ENCODE measurements around the gene CD59.
"Not testable (repeated sequence)": the region's sequence is repeated elsewhere in the genome, so short reads cannot be mapped to it uniquely, and the experiment has no call there.

The CD59 gene

DNA sequence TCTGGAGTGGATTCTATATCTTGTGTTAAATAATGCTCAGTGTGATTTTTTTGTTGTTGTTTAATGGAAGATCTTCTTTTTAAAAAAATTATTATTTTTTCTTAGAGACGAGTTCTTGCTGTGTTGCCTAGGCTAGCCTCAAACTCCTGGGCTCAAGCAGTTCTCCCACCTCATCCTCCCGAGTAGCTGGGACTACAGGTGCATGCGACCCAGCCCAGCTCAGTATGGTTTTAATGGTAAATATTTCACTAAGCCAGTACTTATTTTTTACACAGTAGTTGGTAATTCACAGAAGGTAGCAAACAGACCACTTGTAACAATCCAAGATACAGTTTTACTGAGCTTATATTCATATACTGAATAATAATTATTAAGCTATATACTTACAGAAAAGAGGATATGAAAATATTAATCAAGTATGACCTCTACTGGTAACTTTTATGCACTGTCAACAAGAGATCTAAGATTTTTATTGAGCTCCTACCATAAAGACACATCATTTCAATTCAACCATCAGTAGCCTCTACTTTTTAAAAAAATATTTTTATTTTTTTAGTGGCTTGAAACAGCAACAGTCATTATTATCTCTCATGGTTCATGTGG, 6.1 kb upstream of the CD59 start:
- no peak for DNase-seq

- no peak for DNase-seq
Measured at GRCh38 chr11:33741806-33742205, 5.6 kb upstream of the CD59 start.

DNA sequence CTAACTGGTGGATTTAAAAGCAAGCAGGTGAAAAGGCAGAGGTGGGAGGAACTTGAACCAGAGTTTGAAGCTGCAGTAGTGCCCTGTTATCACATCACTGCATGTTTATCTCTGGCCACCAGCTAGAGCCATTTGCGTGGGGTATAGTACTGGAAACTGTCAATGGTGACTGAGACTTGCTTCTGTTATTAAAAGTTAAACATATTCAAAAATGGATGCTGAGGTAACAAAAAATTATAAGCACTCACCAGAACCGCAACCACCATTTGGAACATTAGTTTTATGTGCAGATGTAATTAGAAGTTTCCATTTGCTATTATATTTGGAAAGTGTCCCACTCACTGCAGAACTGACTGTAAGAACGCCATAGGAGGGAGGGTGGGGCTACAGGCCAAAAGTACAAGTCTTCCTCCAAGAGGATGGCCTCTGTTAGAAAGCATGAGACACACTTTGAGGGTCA, 1.2 kb upstream of the CD59 start:
- no peak for DNase-seq

GRCh38 chr11:33735271-33736147, 714 bp downstream of the CD59 start:
- DNase-seq = peak; percentile 72

GRCh38 chr11:33734441-33735270, 1.6 kb downstream of the CD59 start:
- DNase-seq = no peak

GRCh38 chr11:33733980-33734379, 2.2 kb downstream of the CD59 start:
- no peak for DNase-seq

DNA sequence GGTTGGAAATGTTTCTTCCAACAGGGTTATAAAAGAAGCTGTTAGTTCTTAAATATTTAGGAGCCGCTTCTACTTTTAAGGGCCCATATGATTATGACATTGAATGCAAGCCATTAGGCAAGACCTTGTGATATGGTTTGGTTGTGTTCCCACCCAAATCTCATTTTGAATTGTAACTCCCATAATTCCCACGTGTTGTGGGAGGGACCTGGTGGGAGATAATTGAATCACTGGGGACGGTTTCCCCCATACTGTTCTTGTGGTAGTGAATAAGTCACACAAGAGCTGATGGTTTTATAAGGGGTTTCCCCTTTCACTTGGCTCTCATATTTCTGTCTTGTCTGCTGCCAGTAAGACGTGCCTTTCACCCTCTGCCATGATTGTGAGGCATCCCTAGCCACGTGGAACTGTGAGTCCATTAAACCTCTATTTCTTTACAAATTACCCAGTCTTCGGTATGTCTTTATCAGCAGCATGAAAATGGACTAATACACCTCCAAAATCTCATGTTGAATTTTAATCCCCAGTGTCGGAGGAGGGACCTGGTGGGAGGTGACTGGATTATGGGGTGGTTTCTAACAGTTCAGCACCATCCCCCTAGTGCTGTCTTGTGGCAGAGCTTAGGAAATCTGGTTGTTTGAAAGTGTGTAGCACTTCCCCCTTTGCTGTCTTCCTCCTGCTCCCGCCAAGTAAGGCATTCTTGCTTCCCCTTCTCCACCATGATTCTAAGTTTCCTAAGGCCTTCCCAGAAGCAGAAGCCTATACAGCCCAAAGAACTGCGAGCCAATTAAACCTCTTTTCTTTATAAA, 4.3 kb downstream of the CD59 start:
- peak; percentile 73 for DNase-seq

DNA sequence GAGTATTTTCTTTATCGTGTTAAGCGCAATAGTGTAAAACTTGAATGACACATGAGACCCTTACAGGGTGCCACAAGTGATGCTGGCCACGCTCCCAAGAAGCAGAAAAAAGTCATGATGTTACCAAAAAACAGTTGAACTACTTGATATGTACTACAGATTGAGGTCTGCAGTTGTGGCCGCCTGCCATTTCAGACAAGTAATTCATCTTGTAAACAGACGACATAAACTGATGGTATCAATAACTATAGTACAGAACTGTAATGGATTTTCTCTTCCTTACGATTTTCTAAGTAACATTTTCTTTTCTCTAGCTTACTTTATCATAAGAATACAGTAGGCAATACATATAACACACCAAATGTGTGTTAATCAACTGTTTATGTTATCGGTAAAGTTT, 5.5 kb downstream of the CD59 start:
- no peak for DNase-seq

- DNase-seq = not testable (repeated sequence)
Measured at GRCh38 chr11:33729072-33729664, 7.1 kb downstream of the CD59 start.

DNA sequence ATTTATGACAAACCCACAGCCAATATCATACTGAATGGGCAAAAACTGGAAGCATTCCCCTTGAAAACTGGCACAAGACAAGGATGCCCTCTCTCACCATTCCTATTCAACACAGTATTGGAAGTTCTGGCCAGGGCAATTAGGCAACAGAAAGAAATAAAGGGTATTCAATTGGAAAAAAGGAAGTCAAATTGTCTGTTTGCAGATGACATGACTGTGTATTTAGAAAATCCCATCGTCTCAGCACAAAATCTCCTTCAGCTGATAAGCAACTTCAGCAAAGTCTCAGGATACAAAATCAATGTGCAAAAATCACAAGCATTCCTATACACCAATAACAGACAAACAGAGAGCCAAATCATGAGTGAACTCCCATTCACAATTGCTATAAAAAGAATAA, 8.7 kb downstream of the CD59 start:
- not testable (repeated sequence) for DNase-seq

DNA sequence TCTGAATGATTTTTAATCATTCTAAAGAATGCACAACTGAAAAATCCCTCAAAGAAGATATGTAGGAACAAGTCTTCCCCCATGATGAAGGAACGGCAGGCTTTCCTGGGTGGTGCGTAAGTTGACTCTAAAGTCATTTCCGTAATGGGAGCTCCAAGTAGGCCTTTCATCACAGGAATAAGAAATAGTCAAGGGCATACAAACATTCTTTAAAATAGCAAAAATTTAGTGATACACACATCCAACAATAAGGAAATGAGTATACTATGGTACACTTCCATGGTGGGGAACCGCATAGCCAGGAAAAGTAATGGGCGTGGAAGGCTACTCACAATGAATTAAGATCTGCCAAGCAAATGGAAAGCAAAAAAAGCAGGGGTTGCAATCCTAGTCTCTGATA, 10.7 kb downstream of the CD59 start:
- no peak for DNase-seq

GRCh38 chr11:33724644-33725035, 11.6 kb downstream of the CD59 start:
- no peak for DNase-seq

DNA sequence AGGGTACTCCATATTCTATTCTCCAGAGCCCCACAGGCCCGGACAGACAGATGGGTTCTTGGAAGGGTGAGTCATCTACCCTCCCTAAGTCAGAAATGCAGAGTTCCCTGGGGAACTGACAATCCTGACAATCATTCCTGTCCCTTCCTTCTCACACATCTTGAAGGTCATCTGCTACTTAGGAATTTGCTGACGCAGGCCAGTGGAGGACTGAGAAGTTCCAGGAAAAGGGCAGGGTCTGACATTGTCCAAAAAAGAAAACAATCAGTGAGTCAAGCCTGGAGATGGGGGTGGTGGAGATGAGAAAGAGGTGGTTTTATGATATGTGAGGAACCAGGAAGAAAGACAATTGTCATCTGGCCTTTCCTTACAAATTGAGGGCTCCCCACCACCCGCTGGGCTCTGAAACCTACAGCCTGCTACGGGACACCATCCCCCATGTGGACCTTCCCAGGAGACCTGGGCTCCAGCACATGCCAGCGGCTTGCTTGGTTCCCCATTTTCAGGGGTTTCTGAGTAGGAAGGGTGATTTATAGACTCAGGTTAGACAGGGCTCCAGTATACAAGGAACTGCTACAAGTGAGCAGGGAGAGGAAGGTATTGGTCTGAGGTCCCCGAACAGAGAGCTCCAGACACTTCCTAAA, 12.9 kb downstream of the CD59 start:
- peak; percentile 46 for DNase-seq

DNA sequence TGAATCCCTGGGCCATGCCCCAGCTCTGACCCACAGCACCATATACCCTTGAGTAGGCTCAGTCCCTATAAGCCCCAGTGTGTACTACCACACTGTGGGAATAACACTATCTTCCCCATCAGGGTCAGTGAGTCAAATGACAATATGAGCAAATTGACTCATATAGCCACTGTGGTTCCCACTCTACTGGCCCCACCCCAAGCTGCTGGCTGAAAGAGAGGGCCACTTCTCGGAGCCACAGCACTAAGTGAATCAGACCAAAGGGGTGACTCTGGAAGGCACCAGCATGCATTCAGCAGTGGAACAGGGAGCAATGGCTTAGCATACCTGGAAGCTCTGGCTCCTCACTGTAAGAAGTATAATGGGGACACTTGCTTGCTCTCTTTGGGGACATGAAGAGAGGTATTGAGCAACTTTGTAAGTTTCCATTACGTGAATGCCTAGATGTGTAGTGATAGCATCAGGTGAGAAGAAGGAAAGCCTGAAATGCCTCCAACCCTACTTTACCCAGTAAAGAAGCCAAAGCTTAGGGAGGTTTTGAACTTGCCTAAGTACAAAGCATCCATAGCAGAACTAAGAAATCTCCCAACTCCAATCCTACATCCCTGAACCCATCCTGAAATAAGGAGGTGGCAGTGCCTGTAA, 13.5 kb downstream of the CD59 start:
- peak; percentile 88 for DNase-seq

GRCh38 chr11:33721984-33722383, 14.2 kb downstream of the CD59 start:
- DNase-seq = no peak

DNA sequence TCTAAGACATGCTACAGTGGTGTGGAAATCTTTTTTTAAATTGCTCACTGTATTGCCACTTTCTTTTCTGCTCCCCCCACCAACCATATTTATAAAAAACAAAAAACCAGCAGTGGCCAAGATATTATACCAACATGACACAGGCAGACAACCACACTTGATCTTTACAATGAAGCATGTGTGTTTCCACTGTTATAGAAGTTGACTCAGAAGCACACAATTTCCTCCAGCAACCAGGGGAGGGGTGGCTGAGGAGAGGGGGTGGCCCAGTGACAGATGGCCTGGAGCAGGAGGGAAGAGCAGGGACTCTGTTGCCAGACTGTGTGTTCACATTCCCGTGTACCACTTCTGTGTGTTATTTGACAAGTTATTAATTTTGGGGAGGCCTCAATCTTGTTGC, 14.8 kb downstream of the CD59 start:
- peak; percentile 42 for DNase-seq

GRCh38 chr11:33719587-33719986, 16.6 kb downstream of the CD59 start:
- no peak for DNase-seq

DNA sequence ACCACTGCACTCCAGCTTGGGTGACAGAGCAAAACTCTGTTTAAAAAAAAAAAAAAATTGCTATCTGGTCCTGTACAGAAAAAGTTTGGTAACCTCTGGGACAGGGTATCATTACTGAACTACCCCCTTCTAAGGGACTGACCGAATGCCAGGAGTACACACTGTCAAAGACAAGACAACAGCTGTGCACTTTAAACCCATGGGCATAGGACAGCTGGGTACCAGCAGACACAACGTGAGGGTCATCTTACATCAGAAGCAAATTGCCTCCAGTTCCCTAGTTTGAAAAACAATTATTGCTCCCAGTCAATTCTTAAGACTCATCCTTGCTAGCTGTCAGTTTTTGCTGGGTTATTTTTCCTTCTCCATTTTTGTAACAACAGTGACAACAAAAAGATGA, 17.8 kb downstream of the CD59 start:
- DNase-seq = no peak

GRCh38 chr11:33716243-33716642, 20.0 kb downstream of the CD59 start:
- DNase-seq = peak; percentile 33

- no peak for DNase-seq
Measured at GRCh38 chr11:33713856-33714398, 22.3 kb downstream of the CD59 start.
